Chondrocyte (in vitro differentiated cells): ENCODE data around the gene PHLDB2. TPM values are rescaled to one million over a fixed set of nuclear protein-coding genes. Genes with fewer than 3 reads are reported as not detected.
"Not testable (repeated sequence)": the region's sequence is repeated elsewhere in the genome, so short reads cannot be mapped to it uniquely, and the experiment has no call there.

Experiments used
- DNase-seq: peaks from one replicate; pipeline ENCODE4 v3.0.0; 2021; ENCODE audit warnings: mixed read lengths, low spot score
- H3K27ac Mint-ChIP-seq: one replicate; pipeline ENCODE4 v1.8.0; 2021; ENCODE audit warnings: mild to moderate bottlenecking, moderate library complexity, mixed read lengths; ENCODE audit not compliant: unreplicated experiment
- H3K27me3 Mint-ChIP-seq: 2 replicates; pipeline ENCODE4 v1.8.0; 2021; ENCODE audit warnings: low read depth, mixed read lengths
- H3K36me3 Mint-ChIP-seq: 2 replicates; pipeline ENCODE4 v1.8.0; 2021; ENCODE audit warnings: low read depth, mixed read lengths
- H3K4me1 Mint-ChIP-seq: 2 replicates; pipeline ENCODE4 v1.8.0; 2021; ENCODE audit warnings: low read depth, mild to moderate bottlenecking, mixed read lengths
- H3K4me3 Mint-ChIP-seq: one replicate; pipeline ENCODE4 v1.8.0; 2021; ENCODE audit warnings: mild to moderate bottlenecking, moderate library complexity, mixed read lengths; ENCODE audit not compliant: unreplicated experiment
- H3K9me3 Mint-ChIP-seq: 2 replicates; pipeline ENCODE4 v1.8.0; 2021; ENCODE audit warnings: low read depth, mixed read lengths
- total RNA-seq: library from RNA; stranded (reverse); gene quantifications from 3 replicates; pipeline ENCODE4 v1.2.1, GENCODE V29; 2021
- TF ChIP-seq, protein P1 (sequence below): fragments of 200-600 bp; sonication (generic); IDR thresholded peaks from 2 replicates; pipeline ENCODE4 v1.5.0; 2021; ENCODE audit warnings: antibody characterized with exemption, mild to moderate bottlenecking, moderate library complexity

The PHLDB2 gene
- total RNA-seq, 1 donor from 2014 or later, result 138 TPM

GRCh38 chr3:111813979-111814378 lies 45.1 kb upstream of the PHLDB2 start:
- DNase-seq, result no peak
- Mint-ChIP-seq H3K4me1 (peaks cover 43% of the 10 kb centered on the region), H3K27ac (no peak overlapping the region), H3K4me3 (no peak overlapping the region), H3K27me3 (no peaks in the 10 kb centered on the region), H3K9me3 (peaks cover 7% of the 10 kb centered on the region), H3K36me3 (peaks cover 1% of the 10 kb centered on the region)
- TF ChIP-seq, protein P1, sequence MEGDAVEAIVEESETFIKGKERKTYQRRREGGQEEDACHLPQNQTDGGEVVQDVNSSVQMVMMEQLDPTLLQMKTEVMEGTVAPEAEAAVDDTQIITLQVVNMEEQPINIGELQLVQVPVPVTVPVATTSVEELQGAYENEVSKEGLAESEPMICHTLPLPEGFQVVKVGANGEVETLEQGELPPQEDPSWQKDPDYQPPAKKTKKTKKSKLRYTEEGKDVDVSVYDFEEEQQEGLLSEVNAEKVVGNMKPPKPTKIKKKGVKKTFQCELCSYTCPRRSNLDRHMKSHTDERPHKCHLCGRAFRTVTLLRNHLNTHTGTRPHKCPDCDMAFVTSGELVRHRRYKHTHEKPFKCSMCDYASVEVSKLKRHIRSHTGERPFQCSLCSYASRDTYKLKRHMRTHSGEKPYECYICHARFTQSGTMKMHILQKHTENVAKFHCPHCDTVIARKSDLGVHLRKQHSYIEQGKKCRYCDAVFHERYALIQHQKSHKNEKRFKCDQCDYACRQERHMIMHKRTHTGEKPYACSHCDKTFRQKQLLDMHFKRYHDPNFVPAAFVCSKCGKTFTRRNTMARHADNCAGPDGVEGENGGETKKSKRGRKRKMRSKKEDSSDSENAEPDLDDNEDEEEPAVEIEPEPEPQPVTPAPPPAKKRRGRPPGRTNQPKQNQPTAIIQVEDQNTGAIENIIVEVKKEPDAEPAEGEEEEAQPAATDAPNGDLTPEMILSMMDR, result no peak

DNA sequence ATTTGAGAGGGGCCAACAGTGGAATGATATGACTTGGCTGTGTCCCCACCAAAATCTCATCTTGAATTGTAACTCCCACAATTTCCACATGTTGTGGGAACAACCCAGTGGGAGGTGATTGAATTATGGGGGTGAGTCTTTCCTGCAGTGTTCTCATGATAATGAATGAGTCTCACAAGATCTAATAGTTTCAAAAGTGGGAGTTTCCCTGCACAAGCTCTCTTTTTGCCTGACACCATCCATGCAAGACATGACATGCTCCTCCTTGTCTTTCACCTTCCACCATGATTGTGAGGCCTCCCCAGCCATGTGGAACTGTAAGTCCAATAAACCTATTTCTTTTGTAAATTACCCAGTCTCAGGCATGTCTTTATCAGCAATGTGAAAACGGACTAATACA lies 42.3 kb upstream of the PHLDB2 start:
- Mint-ChIP-seq H3K4me1 (peaks cover 25% of the 10 kb centered on the region), H3K9me3 (peaks cover 21% of the 10 kb centered on the region)
- H3K4me3 Mint-ChIP-seq, DNase-seq, H3K36me3 Mint-ChIP-seq, H3K27ac Mint-ChIP-seq, H3K27me3 Mint-ChIP-seq: not testable (repeated sequence)

- no peak for DNase-seq
- H3K9me3 Mint-ChIP-seq, result peaks cover 21% of the 10 kb centered on the region
- TF ChIP-seq, protein P1, result no peak
- no peaks in the 10 kb centered on the region for H3K27me3 Mint-ChIP-seq
- H3K4me3 Mint-ChIP-seq, result no peak overlapping the region
- H3K4me1 Mint-ChIP-seq, result peaks cover 36% of the 10 kb centered on the region
- peaks cover 1% of the 10 kb centered on the region for H3K36me3 Mint-ChIP-seq
- H3K27ac Mint-ChIP-seq, result no peak overlapping the region
Observed at GRCh38 chr3:111819927-111820326, 39.1 kb upstream of the PHLDB2 start.

- Mint-ChIP-seq H3K27ac (no peak overlapping the region), H3K9me3 (peaks cover 17% of the 10 kb centered on the region), H3K36me3 (no peaks in the 10 kb centered on the region), H3K27me3 (no peaks in the 10 kb centered on the region), H3K4me1 (peaks cover 36% of the 10 kb centered on the region), H3K4me3 (no peak overlapping the region)
- TF ChIP-seq, protein P1, result no peak
- no peak for DNase-seq
Observed at GRCh38 chr3:111820651-111821050, 38.4 kb upstream of the PHLDB2 start.

DNA sequence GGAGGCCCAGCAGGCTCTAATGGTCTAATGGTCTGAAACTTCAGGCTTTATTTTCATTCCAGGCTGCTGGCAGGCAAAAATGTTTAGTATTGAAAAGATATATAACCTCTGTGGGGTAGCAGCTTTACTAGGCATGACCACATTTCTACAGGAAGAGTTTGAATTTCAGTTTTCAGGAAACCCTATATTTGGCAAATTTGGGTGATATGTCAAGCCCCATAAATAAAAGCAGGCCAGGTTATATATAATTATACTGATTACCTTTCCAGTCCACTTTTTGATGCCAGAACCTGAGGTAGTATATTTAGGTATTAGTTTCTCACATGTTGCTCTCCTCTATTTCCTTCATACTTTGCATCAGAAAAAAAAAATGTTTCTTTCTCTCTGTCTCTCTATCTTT lies 37.2 kb upstream of the PHLDB2 start:
- peaks cover 17% of the 10 kb centered on the region for H3K9me3 Mint-ChIP-seq
- no peaks in the 10 kb centered on the region for H3K36me3 Mint-ChIP-seq
- no peak overlapping the region for H3K27ac Mint-ChIP-seq
- H3K4me1 Mint-ChIP-seq, result peaks cover 36% of the 10 kb centered on the region
- no peak overlapping the region for H3K4me3 Mint-ChIP-seq
- no peaks in the 10 kb centered on the region for H3K27me3 Mint-ChIP-seq
- TF ChIP-seq, protein P1, result no peak
- no peak for DNase-seq

- Mint-ChIP-seq H3K27ac (no peak overlapping the region), H3K27me3 (no peaks in the 10 kb centered on the region), H3K36me3 (no peaks in the 10 kb centered on the region), H3K4me3 (no peak overlapping the region), H3K9me3 (peaks cover 17% of the 10 kb centered on the region), H3K4me1 (peaks cover 36% of the 10 kb centered on the region)
- TF ChIP-seq, protein P1, result no peak
- no peak for DNase-seq
Observed at GRCh38 chr3:111822804-111823203, 36.3 kb upstream of the PHLDB2 start.
